Psoas muscle (tissue), 8 donors: ENCODE data around the gene CNTRL. TPM values are rescaled to one million over a fixed set of nuclear protein-coding genes. Genes with fewer than 3 reads are reported as not detected.

ENCODE experiments used
- ATAC-seq, 4 donors: fragments of 200-7000 bp; cut with Tn5 transposase; one replicate each; pipeline ENCODE4 v1.9.1; 2020; ENCODE audit warnings: moderate library complexity in 3 of 4, mild to moderate bottlenecking in 2 of 4
- DNase-seq, 2 donors: peaks; one replicate each; pipeline ENCODE4 v3.0.0-alpha.2; 2020
- H3K27ac ChIP-seq: fragments of 200-600 bp; one replicate; pipeline ENCODE4 v1.8.0; 2022
- H3K27me3 ChIP-seq, 3 donors: fragments of 200-600 bp in 1 of 3; one replicate each; pipeline versions ENCODE4 v1.6.1 to v1.8.0; 2013 to 2022; ENCODE audit warnings: low read length in 2 of 3, mild to moderate bottlenecking in 2 of 3, moderate library complexity in 1 of 3; ENCODE audit not compliant: insufficient read depth in 3 of 3
- H3K36me3 ChIP-seq, 2 donors: fragments of 200-600 bp in 1 of 2; one replicate each; pipeline versions ENCODE4 v1.6.1 to v1.8.0; 2013 to 2022; ENCODE audit warnings: low read depth in 1 of 2, mild to moderate bottlenecking in 1 of 2, moderate library complexity in 1 of 2; ENCODE audit not compliant: insufficient read depth in 1 of 2
- H3K4me1 ChIP-seq: fragments of 200-600 bp; one replicate; pipeline ENCODE4 v1.8.0; 2022
- H3K4me3 ChIP-seq: fragments of 200-600 bp; one replicate; pipeline ENCODE4 v1.8.0; 2022; ENCODE audit warnings: mild to moderate bottlenecking
- H3K9me3 ChIP-seq: fragments of 200-600 bp; one replicate; pipeline ENCODE4 v1.8.0; 2022
- WGBS, 3 donors: extraction: QIAGEN DNeasy Blood & Tissue Kit; methylation state at CpG; one replicate each; pipeline versions ENCODE4 v1.1.6 to v1.1.7; 2013; 5-methylcytosine and 5-hydroxymethylcytosine counted together
- intact Hi-C, 2 donors: fragments of 100-400 bp; cut with DNase I; formaldehyde crosslinking; loops; one replicate each; pipeline versions ENCODE4 v1.11.0 to v1.14.2; 2022
- polyA plus RNA-seq, 3 donors: library from polyadenylated mRNA; stranded (reverse); fragments of 200-250 nt; gene quantifications; one replicate each; pipeline ENCODE4 v1.2.3, GENCODE V29; 2013
- total RNA-seq, 4 donors: library from RNA; stranded (reverse); fragmentation: NEBNext Ultra II Directional in 2 of 4; extraction: Animal tissue kit (Norgen Biotek cat#: 25700) in 2 of 4; gene quantifications; one replicate each; pipeline versions ENCODE4 v1.2.1 to v1.2.4, GENCODE V29; 2021 to 2023
- TF ChIP-seq, protein P1 (sequence below): fragments of 200-600 bp; IDR thresholded peaks from one replicate; pipeline ENCODE4 v1.8.0; 2022; ENCODE audit warnings: antibody characterized with exemption
- donor health status: healthy with polysubstance abuse.
- donor health status: DM: no; HTN: no; CAD: no; lungs with moderate emphysema.
- donor health status: Bipolar disorder and iron deficiency.
- donor health status: healthy.
- donor health status: DM: yes; HTN: yes; CAD: no.
- donor health status: DM: no; HTN: no; CAD: no.
- donor health status: DM: no; HTN: no; CAD: no.
- donor health status: DM: yes; HTN: yes; CAD: no.

Gene CNTRL
- total and polyA plus RNA-seq, 7 donors, result 1.00 to 2.4 (median 1.3) TPM

GRCh38 chr9:121191235-121191634, 116.5 kb downstream of the CNTRL start:
- Histone ChIP-seq H3K27me3 (no peaks in the 10 kb centered on the region), H3K9me3 (no peaks in the 10 kb centered on the region), H3K36me3 (peaks cover 0 to 7% of the 10 kb centered on the region in 2 donors), H3K27ac (no peak overlapping the region), H3K4me1 (peaks cover 63% of the 10 kb centered on the region), H3K4me3 (peak overlapping the region; percentile 22)
- TF ChIP-seq, protein P1, sequence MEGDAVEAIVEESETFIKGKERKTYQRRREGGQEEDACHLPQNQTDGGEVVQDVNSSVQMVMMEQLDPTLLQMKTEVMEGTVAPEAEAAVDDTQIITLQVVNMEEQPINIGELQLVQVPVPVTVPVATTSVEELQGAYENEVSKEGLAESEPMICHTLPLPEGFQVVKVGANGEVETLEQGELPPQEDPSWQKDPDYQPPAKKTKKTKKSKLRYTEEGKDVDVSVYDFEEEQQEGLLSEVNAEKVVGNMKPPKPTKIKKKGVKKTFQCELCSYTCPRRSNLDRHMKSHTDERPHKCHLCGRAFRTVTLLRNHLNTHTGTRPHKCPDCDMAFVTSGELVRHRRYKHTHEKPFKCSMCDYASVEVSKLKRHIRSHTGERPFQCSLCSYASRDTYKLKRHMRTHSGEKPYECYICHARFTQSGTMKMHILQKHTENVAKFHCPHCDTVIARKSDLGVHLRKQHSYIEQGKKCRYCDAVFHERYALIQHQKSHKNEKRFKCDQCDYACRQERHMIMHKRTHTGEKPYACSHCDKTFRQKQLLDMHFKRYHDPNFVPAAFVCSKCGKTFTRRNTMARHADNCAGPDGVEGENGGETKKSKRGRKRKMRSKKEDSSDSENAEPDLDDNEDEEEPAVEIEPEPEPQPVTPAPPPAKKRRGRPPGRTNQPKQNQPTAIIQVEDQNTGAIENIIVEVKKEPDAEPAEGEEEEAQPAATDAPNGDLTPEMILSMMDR, result no peak
- WGBS, 3 donors, result 72 to 87% (median 74%) methylated on average over 2 of the region's 2 CpGs
- intact Hi-C loops, result no loop called here
- peak in 1 of 4 donors; percentile 37 for ATAC-seq
- no peak for DNase-seq

GRCh38 chr9:121192518-121192917, 117.8 kb downstream of the CNTRL start:
- Histone ChIP-seq H3K4me1 (peaks cover 76% of the 10 kb centered on the region), H3K36me3 (no peaks in the 10 kb centered on the region), H3K27me3 (no peaks in the 10 kb centered on the region), H3K9me3 (no peaks in the 10 kb centered on the region), H3K27ac (no peak overlapping the region), H3K4me3 (no peak overlapping the region)
- 34 to 39% (median 34%) methylated on average over 1 of the region's 1 CpG for WGBS, 3 donors
- intact Hi-C loops, result no loop called here
- TF ChIP-seq, protein P1, result no peak
- DNase-seq, result no peak
- no peak for ATAC-seq

DNA sequence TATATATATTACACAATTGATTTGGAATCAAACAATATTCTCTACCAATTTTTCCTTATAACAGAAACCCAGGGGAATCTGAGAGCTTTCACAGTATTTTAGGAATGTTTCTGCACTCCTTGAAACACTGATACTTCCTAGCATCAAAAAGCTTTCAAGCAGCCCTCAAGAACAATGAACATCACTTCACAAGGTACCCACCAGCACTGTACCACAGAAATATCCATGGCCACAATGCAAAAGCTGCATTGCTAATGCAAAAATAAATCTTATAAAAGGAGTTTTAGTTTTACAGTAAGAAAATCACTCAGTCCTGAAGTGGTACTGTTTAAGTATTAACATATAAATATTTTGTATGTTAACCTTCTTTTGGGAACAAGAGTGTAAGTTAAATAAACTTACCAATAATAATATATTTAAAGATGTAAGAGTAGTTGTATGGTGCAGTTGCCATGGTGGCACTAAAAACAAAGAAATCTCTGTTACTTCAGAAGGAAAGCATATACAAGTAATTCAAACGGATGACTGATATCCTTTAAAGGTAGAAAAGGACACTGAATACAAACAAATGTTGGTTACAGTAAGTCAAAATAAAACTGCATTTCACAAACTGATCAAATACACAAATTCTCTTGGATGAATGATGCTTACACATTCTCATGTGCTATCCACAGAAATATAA, 118.3 kb downstream of the CNTRL start:
- no peaks in the 10 kb centered on the region for H3K27me3 ChIP-seq
- TF ChIP-seq, protein P1, result no peak
- DNase-seq (no peak), ATAC-seq (no peak)
- 0 to 25% (median 11%) methylated on average over 1 of the region's 1 CpG for WGBS, 3 donors
- H3K36me3 ChIP-seq, result no peaks in the 10 kb centered on the region
- H3K27ac ChIP-seq, result no peak overlapping the region
- no peak overlapping the region for H3K4me3 ChIP-seq
- peaks cover 82% of the 10 kb centered on the region for H3K4me1 ChIP-seq
- no peaks in the 10 kb centered on the region for H3K9me3 ChIP-seq
- intact Hi-C loops, result no loop called here

GRCh38 chr9:121194730-121195129, 120.0 kb downstream of the CNTRL start:
- TF ChIP-seq, protein P1, result no peak
- no peaks in the 10 kb centered on the region for H3K9me3 ChIP-seq
- no peaks in the 10 kb centered on the region for H3K27me3 ChIP-seq
- intact Hi-C loops, result no loop called here
- H3K36me3 ChIP-seq, result no peaks in the 10 kb centered on the region
- no peak overlapping the region for H3K4me3 ChIP-seq
- WGBS, 3 donors, result 39 to 61% (median 41%) methylated on average over 1 of the region's 1 CpG
- ATAC-seq (no peak), DNase-seq (no peak)
- H3K4me1 ChIP-seq, result peaks cover 93% of the 10 kb centered on the region
- H3K27ac ChIP-seq, result no peak overlapping the region

DNA sequence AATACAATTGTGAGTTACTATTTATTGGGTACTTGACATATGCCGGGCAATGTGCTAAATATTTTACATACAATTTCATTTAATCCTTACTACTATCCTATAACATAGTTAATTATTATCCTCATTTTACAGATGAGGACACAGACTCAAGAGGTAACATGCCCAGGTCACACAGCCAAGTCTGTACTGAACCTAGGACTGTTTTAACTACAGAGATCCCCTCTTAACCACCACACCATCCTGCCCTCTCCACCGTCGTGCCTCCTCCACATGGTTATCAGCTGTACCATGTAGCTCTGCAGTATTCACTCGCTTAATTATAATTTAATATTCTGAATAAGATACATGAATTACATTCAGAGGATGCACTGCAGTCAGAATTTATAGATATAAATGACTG, 121.6 kb downstream of the CNTRL start:
- peaks cover 84% of the 10 kb centered on the region for H3K4me1 ChIP-seq
- no peaks in the 10 kb centered on the region for H3K36me3 ChIP-seq
- intact Hi-C loops, result no loop called here
- ATAC-seq, result no peak
- no peaks in the 10 kb centered on the region for H3K27me3 ChIP-seq
- WGBS, 3 donors, result 49 to 58% (median 49%) methylated on average over 4 of the region's 4 CpGs
- H3K27ac ChIP-seq, result no peak overlapping the region
- no peak for DNase-seq
- H3K4me3 ChIP-seq, result peak overlapping the region; percentile 15
- TF ChIP-seq, protein P1, result no peak
- no peaks in the 10 kb centered on the region for H3K9me3 ChIP-seq
